GM12892 (cell line): ENCODE results near the gene NT5C1A.

ENCODE experiments used
- POLR2A ChIP-seq: IDR thresholded peaks from 2 replicates; pipeline ENCODE4 v1.6.1; 2011; ENCODE audit warnings: low read depth, low read length, control low read depth
- POLR2AphosphoS5 ChIP-seq: IDR thresholded peaks from 2 replicates; pipeline ENCODE4 v1.6.1; 2011; ENCODE audit warnings: low read depth, low read length, control low read depth

GRCh38 chr1:39650431-39650830 lies 21.5 kb downstream of the NT5C1A start:
- no peak for TF ChIP-seq POLR2A
- no peak for TF ChIP-seq POLR2AphosphoS5
